AG08396 (cell line): ENCODE measurements around the gene NUTM2B.
A peak's percentile ranks its signal among the peaks of the same experiment; 100 is the strongest.
"Not testable (repeated sequence)": the region's sequence is repeated elsewhere in the genome, so short reads cannot be mapped to it uniquely, and the experiment has no call there.

ENCODE experiments used
- DNase-seq: peaks from one replicate; pipeline ENCODE4 v3.0.0; 2012; ENCODE audit warnings: low spot score, mixed read lengths

Gene NUTM2B

GRCh38 chr10:79702927-79703326 is at the start of gene NUTM2B:
NUTM2B (plus strand) TSS chr10:79703227; CDS start chr10:79703610, 383 bp downstream.
- DNase-seq: not testable (repeated sequence)

- DNase-seq: not testable (repeated sequence)
Observed at GRCh38 chr10:79663287-79663686, 39.7 kb upstream of the NUTM2B start.

GRCh38 chr10:79664686-79665085 is 38.3 kb upstream of the NUTM2B start:
- not testable (repeated sequence) for DNase-seq

GRCh38 chr10:79669248-79669788 is 33.7 kb upstream of the NUTM2B start:
- not testable (repeated sequence) for DNase-seq

GRCh38 chr10:79674878-79675277 is 28.1 kb upstream of the NUTM2B start:
- DNase-seq: peak; percentile 2

GRCh38 chr10:79683026-79683883 is 19.8 kb upstream of the NUTM2B start:
- DNase-seq: not testable (repeated sequence)

GRCh38 chr10:79683884-79684720 is 18.9 kb upstream of the NUTM2B start:
- not testable (repeated sequence) for DNase-seq

GRCh38 chr10:79685044-79685685 is 17.9 kb upstream of the NUTM2B start:
- not testable (repeated sequence) for DNase-seq

- DNase-seq: not testable (repeated sequence)
Observed at GRCh38 chr10:79686595-79686994, 16.4 kb upstream of the NUTM2B start.

GRCh38 chr10:79687406-79688150 is 15.4 kb upstream of the NUTM2B start:
- not testable (repeated sequence) for DNase-seq

GRCh38 chr10:79688798-79689197 is 14.2 kb upstream of the NUTM2B start:
- not testable (repeated sequence) for DNase-seq

- DNase-seq: not testable (repeated sequence)
Observed at GRCh38 chr10:79696596-79696995, 6.4 kb upstream of the NUTM2B start.

- DNase-seq: not testable (repeated sequence)
Observed at GRCh38 chr10:79697141-79697540, 5.9 kb upstream of the NUTM2B start.

- DNase-seq: not testable (repeated sequence)
Observed at GRCh38 chr10:79700381-79700944, 2.6 kb upstream of the NUTM2B start.

- DNase-seq: not testable (repeated sequence)
Observed at GRCh38 chr10:79707017-79707416, 4.0 kb downstream of the NUTM2B start.

- not testable (repeated sequence) for DNase-seq
Observed at GRCh38 chr10:79714976-79715375, 11.9 kb downstream of the NUTM2B start.

GRCh38 chr10:79716917-79717579 is 14.0 kb downstream of the NUTM2B start:
- not testable (repeated sequence) for DNase-seq

- DNase-seq: not testable (repeated sequence)
Observed at GRCh38 chr10:79720000-79720399, 17.0 kb downstream of the NUTM2B start.

- not testable (repeated sequence) for DNase-seq
Observed at GRCh38 chr10:79726620-79727019, 23.6 kb downstream of the NUTM2B start.

GRCh38 chr10:79744844-79745243 is 41.8 kb downstream of the NUTM2B start:
- not testable (repeated sequence) for DNase-seq
